ENCODE measurements around the gene KEAP1. TPM values are rescaled to one million over a fixed set of nuclear protein-coding genes. Genes with fewer than 3 reads are reported as not detected.
A peak's percentile ranks its signal among the peaks of the same experiment; 100 is the strongest.

Gene KEAP1
- total and polyA plus RNA-seq, 2 of the 13 experiments (the other 11 are each of a cell fraction or from before 2014, with no cell fraction given) = 56.7 to 72.9 TPM

DNA sequence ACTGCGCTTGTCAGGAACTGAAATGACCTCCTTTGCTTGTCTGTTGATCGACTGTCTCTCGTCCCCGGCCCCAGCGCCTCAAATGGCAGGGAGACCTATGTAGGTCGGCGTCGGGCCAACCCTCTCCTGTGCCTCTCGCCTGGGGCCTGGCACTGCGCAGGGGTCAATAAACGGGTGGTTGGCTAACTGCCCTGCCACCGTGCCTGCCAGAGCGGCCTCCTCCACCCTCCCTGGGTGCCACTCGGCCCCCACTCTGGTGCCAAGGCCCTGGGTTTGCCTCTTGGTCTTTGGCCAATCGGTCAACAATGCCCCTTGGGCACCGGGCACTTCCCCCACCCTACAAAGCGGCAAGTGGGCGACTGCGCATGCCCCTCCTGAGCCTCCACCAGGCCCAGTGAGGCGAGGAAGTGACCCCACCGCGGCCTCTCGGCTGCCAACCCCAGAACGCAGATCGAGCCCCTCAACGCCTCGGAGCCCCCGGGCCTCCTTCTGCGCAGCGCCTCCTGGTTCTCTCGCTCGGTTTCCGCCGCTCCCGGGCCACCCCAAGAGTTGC, 1.1 kb downstream of the KEAP1 start (continued):
- TF ChIP-seq, protein P1, sequence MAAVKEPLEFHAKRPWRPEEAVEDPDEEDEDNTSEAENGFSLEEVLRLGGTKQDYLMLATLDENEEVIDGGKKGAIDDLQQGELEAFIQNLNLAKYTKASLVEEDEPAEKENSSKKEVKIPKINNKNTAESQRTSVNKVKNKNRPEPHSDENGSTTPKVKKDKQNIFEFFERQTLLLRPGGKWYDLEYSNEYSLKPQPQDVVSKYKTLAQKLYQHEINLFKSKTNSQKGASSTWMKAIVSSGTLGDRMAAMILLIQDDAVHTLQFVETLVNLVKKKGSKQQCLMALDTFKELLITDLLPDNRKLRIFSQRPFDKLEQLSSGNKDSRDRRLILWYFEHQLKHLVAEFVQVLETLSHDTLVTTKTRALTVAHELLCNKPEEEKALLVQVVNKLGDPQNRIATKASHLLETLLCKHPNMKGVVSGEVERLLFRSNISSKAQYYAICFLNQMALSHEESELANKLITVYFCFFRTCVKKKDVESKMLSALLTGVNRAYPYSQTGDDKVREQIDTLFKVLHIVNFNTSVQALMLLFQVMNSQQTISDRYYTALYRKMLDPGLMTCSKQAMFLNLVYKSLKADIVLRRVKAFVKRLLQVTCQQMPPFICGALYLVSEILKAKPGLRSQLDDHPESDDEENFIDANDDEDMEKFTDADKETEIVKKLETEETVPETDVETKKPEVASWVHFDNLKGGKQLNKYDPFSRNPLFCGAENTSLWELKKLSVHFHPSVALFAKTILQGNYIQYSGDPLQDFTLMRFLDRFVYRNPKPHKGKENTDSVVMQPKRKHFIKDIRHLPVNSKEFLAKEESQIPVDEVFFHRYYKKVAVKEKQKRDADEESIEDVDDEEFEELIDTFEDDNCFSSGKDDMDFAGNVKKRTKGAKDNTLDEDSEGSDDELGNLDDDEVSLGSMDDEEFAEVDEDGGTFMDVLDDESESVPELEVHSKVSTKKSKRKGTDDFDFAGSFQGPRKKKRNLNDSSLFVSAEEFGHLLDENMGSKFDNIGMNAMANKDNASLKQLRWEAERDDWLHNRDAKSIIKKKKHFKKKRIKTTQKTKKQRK (IDR thresholded peaks at IDR 0.05; ENCODE audit: low read length) = no peak
- TF ChIP-seq GABPB1 (CRISPR knock-in tag; IDR thresholded peaks at IDR 0.05) (peak; percentile 42), ZNF768 (CRISPR knock-in tag; IDR thresholded peaks at IDR 0.05) (no peak), ZNF138 (CRISPR knock-in tag; IDR thresholded peaks at IDR 0.05; ENCODE audit: low read depth) (0 out of 2 replicates have a peak, but pooled peaks have one; percentile 53), ZNF317 (CRISPR knock-in tag; IDR thresholded peaks at IDR 0.05) (0 out of 2 replicates have a peak, but pooled peaks have one; percentile 39), ZNF343 (CRISPR knock-in tag; IDR thresholded peaks at IDR 0.05) (no peak), SNAI1 (CRISPR knock-in tag; IDR thresholded peaks at IDR 0.05; ENCODE audit: borderline replicate concordance) (peak; percentile 60; the same call in 1 of the 2 replicates), ZNF883 (CRISPR knock-in tag; IDR thresholded peaks at IDR 0.05; ENCODE audit: not compliant biosample characterization) (peak; percentile 41), KLF13 (CRISPR knock-in tag; IDR thresholded peaks at IDR 0.05) (peak; percentile 18; the same call in 1 of the 2 replicates), ELF1 (CRISPR knock-in tag; IDR thresholded peaks at IDR 0.05) (peak; percentile 10; the same call in 1 of the 2 replicates), KLF11 (CRISPR knock-in tag; IDR thresholded peaks at IDR 0.05) (0 out of 2 replicates have a peak, but pooled peaks have one; percentile 16), POLR2AphosphoS5 (IDR thresholded peaks at IDR 0.05; ENCODE audit: low read depth, low read length) (peak; percentile 20; the same call in 1 of the 2 replicates), YEATS2 (CRISPR knock-in tag; IDR thresholded peaks at IDR 0.05; ENCODE audit: borderline replicate concordance) (peak; percentile 32)
- TF ChIP-seq, protein P2, sequence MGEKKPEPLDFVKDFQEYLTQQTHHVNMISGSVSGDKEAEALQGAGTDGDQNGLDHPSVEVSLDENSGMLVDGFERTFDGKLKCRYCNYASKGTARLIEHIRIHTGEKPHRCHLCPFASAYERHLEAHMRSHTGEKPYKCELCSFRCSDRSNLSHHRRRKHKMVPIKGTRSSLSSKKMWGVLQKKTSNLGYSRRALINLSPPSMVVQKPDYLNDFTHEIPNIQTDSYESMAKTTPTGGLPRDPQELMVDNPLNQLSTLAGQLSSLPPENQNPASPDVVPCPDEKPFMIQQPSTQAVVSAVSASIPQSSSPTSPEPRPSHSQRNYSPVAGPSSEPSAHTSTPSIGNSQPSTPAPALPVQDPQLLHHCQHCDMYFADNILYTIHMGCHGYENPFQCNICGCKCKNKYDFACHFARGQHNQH (CRISPR knock-in tag; IDR thresholded peaks at IDR 0.05) = peak; percentile 68; the same call in 1 of the 2 replicates

Measured in HepG2 (cell line).